SKM-1 treated with dmso at 0.1 percent for 144 hours (cell line): ENCODE measurements around the gene SELENOF.
"Not testable (repeated sequence)": the region's sequence is repeated elsewhere in the genome, so short reads cannot be mapped to it uniquely, and the experiment has no call there.

Experiments
- DNase-seq: peaks from one replicate; lab custom pipeline; 2025; ENCODE audit not compliant: unreplicated experiment; lab: John Stamatoyannopoulos, UW

Gene SELENOF

DNA sequence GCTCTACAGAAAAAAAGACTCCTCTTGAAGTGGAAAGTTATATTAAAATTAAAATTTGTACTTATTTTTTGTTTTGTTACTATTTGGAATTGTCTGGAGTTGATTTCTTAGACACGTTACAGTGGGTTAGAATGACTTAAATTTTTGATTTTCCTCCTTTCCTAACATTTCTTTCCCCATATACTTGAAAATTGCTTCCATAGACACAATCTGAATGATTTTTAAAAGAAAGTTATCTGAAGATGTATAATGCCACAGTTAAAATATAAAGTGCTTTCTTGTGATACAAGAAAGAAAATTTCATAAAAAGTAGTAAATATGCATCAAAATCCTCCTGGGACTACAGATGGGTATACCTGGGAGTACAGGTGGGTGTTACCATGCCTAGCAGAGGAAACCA lies 2.8 kb upstream of the SELENOF start:
- DNase-seq = no peak

DNA sequence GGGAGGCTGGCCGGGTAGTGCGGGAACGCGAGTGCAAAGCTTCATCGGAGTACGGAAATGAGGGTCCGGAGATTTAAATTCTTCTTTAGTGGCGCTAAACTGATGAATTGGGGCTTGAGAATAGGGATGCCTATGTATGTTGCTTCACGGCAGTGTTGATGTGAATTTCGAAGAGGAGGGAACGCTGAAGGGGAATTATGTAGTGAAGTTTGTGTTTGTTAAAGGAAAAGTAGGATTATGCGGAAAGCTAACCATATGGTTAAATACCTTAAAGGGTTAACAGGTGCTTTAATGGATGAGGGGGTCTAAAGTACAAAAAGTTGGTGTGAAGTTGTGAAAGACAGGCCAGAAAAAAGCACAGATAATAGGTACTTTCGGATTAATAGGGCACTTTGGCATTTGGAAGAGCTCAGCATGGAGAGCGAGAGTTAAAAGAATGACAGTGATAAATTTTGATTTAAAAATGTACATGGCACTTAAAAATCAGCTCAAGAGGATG lies 1.9 kb upstream of the SELENOF start:
- DNase-seq = no peak

DNA sequence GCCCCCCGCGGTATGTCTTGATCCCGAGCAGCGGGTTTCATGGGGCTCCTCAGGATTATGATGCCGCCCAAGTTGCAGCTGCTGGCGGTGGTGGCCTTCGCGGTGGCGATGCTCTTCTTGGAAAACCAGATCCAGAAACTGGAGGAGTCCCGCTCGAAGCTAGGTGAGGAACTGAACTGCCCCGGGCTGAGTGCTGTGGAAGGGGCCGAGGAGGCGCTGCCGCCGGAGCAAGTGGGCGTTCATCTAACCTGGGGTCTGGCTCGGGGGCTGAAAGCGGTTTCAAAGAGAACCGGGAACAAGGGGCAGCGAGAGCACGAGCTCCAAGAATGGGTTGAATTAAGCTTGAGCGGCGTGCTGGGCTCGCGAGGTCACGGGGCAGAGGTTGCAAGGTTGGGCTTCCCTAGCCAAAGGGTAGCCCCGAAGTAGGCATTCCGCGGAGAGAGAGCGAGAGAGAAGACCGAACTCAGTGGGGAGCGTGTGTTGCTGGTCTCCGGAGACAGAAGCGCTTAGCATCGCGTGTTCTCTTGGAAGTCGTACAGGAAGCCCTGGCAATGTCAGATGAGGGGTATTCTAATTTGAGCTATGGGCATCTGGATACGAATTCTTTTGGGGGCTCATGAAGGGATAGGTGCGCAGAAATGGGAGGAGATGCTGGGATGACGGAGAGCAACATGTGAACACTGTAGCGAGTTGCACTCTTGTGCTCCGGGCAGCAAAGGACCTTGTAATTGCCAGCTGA lies 1.2 kb upstream of the SELENOF start:
- DNase-seq = peak; percentile 46

DNA sequence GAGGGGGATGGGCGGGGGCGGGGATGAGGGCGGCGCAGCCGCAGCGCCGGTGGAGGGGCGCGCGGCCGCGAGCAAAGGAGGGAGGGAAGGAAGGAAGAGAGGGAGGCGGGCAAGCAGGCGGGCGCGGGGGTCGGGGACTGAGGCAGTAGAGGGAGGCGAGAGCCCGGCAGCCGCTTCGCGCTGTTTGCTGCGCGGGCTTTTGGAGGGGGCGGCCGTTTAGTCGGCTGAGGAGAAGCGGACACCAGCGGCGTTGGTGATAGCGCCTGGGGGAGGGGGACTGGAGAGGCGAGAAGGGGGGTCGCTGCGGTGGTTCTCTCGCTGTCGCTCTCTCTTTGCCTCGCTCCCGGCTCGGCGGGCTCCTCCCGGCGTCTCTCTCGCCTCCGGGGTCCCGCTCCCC lies 673 bp upstream of the SELENOF start, which contains the start of gene HS2ST1:
HS2ST1 (plus strand) TSS at position 35 of the 397 bp plus-strand sequence.
- no peak for DNase-seq

DNA sequence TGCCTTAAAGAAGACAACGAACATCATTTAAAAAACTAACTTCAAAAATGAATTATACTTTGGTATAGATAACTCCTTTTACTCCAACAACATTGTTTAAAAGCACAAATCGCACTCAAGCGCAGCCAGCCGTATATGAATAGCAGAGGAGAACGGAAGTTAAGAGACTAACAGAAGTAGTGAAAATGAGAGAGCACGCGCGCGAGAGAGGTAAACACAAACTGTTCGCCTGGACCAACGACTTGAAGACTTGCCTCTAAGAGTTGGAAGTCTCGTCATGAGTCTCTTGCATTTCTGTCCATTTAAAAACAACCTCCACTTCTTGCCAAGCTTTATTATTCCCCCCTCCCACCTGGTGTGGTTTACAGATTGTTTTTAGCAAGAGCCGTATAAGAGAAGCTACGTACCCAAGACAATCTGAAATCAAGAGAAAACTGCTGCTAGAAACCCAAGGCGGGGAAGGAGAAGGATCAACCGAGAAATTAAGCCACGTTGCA lies 479 bp downstream of the SELENOF start:
- DNase-seq = no peak

DNA sequence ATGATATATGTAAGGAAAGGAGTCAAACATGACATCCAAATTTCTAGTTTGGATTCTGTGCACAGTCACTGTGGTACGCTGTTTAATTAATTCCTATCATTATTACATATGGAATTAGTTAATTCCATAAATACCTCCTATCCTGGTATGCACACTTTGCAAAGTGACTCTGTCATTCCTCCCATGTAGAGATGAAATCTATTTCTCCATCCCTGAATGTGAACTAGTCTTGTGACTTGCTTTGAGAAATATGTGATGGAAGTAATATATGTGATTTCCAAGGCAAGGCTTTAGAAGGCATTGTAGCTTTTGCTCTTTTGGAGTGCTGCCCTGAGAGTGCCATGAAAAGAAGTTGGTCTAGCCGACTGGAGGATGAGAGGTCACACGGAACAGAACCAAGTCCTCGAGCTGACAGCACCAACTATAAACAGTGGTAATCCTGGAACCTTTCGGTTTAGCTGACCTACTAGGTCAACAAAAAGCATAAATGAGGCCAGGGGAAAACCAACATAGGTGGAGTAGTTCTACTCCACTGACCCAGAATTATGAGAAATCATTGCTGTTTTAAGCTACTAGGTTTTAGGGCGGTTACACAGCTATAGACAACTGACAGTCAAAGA lies 1.5 kb downstream of the SELENOF start:
- no peak for DNase-seq

DNA sequence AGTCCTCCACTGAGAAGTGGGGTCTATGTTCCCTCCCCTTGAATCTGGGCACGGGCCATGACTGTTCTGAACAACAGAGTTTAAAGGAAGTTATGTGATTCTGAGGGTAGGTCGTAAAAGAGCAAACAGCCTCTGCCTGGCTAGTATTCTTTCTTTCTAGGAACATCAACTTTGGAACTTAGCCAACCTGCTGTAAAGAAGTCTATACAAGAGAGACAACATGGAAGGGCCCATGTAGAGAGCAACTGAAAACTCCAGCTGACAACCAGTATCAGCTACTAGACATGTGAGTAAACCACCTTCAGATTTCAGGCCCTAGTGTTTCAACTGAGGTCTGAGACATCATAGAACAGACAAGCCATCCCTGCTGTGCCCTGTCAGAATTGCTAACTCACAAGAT lies 7.5 kb downstream of the SELENOF start:
- DNase-seq = no peak

DNA sequence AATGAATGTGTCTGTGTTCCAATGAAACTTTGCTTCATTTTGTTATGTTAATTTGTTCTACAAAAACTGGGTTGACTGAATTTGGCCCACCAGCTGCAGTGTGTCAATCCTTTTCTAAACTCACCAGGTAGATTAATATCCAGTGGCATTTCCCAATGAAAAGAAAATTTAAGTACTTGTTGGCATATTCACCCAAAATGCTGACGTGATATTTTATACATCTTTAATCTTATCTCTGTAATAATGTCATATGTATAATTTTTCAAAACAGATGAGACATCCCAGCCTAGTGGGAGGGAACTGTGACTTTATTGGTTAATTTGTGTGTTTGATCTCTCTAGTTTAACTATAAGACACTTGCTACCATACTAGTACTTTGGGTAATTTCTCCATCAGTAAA lies 8.1 kb downstream of the SELENOF start:
- DNase-seq = no peak

DNA sequence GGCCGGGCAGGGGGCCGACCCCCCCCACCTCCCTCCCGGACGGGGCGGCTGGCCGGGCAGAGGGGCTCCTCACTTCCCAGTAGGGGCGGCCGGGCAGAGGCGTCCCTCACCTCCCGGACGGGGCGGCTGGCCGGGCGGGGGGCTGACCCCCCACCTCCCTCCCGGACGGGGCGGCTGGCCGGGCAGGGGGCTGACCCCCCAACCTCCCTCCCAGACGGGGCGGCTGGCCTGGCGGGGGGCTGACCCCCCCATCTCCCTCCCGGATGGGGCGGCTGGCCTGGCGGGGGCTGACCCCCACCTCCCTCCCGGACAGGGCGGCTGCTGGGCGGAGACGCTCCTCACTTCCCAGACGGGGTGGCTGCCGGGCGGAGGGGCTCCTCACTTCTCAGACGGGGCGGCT lies 14.5 kb downstream of the SELENOF start:
- DNase-seq = not testable (repeated sequence)

DNA sequence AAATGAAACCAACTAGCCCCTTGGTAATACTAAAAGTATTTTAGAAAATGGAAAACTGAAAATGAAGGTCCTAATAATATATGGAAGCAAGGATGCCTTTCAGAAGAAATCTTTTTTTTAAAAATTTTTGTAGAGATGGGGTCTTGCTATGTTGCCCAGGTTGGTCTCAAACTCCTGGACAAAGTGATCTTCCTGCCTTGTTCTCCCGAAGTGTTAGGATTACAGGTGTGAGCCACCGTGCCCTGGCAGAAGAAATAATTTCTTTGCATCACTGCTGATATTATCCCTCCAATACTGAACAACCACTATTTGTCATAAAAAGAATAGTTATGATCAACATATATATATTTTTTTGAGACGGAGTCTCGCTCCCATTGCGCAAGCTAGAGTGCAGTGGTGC lies 25.6 kb downstream of the SELENOF start:
- no peak for DNase-seq

DNA sequence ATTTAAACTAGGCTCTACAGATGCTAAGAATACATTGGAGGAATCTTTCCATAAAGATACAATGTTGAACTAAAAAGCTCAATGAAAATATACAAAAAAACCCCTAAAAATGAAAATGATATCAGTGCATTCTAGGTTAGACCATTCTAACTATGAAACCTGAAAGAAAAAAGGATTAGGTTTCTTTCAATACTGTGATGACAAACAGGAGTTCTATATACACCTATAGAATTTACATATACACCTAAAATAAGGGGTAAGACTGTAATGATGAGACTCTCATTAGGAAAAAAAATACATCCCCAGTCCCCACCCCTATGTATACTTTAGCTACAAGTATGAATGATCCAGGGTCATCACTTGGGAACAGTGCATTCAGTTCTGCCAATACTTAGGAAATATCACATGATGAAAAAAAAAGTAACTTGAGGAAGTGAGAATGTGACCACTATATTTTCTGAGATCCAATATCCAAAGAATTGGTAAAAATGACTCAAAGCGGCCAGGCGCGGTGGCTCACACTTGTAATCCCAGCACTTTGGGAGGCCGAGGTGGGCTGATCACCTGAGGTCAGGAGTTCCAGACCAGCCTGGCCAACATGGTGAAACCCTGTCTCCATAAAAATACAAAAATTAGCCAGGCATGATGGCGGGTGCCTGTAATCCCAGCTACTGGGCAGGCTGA lies 26.3 kb downstream of the SELENOF start:
- no peak for DNase-seq

DNA sequence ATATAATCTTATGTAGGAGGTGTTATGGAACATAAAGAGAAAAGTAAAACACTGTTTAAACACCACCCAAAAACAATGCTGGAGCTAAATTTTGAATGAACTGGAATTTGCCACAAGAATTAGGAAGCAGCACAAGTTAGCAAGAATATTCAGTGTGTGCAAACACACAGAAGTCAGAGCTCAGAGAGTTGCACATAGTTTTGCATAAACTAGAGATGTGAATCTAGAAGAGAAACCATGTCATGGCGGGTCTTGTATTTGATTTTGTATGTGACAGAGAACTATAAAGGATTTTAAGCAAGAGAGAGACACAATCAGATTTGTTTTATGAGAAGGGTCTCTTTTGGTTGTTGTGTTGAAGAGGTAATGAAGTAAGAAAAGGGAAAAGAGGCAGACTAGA lies 38.2 kb downstream of the SELENOF start:
- DNase-seq = no peak

DNA sequence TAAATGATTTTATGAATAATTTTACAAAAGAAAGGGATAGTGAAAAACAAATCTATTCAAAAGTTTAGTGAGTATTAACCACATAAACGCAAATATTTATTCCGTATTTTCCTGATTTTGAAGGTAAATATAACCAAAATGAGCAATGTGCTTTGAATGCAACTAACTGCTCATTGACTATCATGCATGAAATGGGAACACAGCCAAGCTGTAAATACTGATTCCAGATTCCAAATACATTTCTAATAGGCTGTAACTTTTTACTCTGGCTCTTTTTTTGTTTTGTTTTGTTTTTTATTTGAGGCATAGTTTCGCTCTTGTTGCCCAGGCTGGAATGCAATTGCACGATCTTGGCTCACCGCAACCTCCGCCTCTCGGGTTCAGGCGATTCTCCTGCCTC lies 41.8 kb downstream of the SELENOF start:
- no peak for DNase-seq

DNA sequence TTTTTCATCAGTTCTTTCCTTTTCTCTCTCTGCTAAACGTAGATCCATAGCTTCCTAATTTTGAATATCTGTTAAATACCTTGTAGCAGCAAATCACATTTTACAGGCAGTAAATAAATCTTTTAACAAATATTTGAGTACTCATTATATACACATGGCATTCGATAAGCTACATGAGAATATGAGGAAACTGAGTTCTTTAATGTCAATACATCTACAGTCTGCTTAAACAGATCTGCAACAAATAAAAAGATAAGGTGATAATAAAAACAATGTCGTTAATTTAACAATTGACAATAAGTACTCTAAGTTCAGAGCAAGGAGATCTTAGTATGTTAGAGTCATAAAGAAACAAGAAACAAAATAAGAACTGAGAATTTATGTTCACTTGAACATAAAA lies 42.9 kb downstream of the SELENOF start:
- DNase-seq = no peak

DNA sequence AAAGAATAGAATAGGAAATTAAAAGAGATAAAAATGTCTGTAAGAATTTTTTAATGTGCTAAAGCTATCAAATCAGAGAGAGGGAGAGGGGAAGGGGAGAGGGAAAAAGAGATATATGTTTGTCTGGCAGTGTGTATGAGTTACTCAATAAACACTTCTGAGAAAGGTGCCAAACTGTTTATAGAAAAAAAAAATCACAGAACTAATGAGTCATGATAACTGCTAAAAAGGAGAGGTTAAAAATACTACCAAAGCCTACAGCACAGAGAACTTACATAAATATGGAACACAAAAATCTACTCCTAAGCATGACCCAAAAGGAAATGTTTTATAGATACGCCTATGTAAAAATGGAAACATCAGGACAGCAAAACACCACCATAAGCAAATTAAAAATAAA lies 45.4 kb downstream of the SELENOF start:
- no peak for DNase-seq

DNA sequence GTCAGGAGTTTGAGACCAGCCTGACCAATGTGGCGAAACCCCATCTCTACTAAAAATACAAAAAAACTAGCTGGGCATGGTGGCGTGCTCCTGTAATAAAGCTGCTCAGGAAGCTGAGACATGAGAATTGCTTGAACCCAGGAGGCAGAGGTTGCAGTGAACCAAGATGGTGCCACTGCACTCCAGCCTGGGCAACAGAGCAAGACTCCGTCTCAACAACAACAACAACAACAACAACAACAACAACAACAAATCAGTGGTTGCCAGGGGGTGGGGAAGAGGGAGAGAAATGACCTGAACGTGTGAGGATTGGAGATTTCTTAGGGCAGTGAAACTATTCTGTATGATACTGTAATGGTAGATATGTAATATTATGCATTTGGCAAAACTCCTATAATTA lies 46.6 kb downstream of the SELENOF start:
- not testable (repeated sequence) for DNase-seq

DNA sequence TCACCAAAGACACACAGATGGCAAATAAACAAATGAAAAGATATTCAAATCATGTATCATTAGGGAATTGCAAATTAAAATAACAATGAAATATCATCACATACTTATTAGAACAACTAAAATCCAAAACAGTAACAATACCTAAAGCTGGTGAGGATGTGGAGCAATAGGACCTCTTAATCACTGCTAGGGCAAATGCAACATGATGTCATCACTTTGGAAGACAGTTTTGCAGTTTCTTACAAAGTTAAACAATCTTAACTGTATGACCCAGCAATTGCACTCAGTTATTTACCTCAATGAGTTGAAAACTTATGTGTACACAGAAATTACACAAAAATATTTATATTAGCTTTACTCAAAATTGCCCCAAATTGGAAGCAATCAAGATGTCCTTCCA lies 47.3 kb downstream of the SELENOF start:
- no peak for DNase-seq

DNA sequence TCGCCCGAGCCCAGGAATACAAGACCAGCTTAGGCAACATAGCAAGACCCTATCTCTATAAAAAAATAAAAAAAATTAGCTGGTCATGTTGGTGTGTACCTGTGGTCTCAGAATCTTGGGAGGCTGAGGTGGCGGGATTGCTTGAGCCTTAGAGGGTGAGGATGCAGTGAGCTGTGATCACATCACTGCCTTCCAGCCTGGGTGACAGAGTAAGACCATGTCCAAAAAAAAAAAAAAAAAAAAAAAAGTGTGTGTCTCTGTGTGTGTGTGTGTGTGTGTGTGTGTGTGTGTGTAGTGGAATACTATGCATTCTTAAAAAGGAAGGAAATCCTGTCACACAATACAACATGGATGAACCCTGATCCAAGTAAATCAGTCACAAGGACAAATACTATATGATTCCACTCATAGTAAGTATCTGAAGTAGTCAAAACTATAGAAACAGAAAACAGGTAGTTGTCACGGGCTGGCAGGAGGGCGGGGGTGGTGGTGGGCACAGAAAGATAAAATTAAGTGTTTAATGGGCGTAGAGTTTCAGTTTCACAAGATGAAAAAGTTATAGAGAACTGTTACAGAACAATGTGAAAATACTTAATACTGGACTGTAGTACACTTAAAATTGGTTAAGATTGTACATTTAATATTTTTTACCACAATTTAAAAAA lies 47.8 kb downstream of the SELENOF start:
- DNase-seq = no peak

DNA sequence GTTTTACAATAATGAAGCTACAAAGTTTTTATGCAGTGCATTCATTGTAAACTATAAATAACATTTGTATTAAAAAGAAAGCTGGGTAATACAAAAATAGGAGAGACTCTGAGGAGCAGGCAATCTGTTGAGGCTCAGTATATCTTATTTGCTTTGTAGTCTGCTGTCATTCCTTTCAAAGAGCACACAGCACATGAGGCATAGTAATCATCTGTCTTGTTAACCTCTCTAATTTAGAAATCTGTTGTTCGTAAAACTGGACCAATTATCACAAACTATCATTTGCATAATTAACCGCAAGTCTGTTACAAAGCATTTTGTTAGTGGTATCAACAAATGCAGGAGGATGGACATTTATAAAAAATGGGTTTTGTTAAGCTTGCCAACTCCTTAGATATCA lies 51.0 kb downstream of the SELENOF start:
- no peak for DNase-seq

DNA sequence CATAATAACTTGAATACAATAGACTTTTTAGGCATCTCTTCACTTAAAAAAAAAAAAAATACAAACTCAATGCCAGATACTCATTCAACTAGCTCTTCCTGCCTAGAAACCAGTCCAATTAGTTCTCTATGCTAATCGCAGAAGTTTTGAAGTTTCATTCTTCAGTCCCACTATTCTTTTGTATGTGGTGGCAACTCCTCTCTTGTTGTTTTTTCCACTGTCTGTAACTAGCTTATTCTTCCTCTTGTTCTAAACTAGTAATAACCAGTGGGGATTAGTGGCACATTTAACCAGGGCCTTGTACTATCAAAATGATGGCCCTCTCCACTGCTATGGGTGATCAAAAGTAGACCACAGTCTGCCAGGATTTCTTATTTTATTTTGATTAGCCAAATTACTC lies 52.5 kb downstream of the SELENOF start:
- DNase-seq = no peak

DNA sequence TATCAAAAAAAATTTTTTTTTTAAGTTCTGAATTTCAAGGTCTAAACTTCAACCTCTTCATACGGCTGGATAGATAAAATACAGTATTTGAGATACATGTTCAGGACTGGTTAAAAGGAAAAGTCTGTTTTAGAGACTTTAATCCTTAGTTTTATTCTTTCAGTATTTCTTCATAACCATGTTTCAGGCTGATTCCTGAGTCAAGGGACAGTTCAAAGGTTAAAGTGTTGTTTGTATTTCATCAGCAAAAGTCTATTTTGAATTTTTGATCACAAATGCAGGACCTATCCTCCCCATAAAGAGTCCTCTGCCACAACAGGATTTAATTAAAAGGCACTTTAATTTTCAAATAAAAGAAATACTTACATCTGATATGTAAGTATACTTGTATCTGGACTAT lies 53.5 kb downstream of the SELENOF start:
- DNase-seq = no peak
